HG03521 (cell line): ENCODE results near the gene UBL4B.

Experiments used
- ATAC-seq: cut with Tn5 transposase; IDR thresholded peaks from one replicate; pipeline ENCODE4 v1.9.1; 2021; ENCODE audit warnings: mild to moderate bottlenecking, moderate library complexity; ENCODE audit not compliant: unreplicated experiment

The UBL4B gene

GRCh38 chr1:110151175-110151669, 39.0 kb downstream of the UBL4B start:
- no peak for ATAC-seq

DNA sequence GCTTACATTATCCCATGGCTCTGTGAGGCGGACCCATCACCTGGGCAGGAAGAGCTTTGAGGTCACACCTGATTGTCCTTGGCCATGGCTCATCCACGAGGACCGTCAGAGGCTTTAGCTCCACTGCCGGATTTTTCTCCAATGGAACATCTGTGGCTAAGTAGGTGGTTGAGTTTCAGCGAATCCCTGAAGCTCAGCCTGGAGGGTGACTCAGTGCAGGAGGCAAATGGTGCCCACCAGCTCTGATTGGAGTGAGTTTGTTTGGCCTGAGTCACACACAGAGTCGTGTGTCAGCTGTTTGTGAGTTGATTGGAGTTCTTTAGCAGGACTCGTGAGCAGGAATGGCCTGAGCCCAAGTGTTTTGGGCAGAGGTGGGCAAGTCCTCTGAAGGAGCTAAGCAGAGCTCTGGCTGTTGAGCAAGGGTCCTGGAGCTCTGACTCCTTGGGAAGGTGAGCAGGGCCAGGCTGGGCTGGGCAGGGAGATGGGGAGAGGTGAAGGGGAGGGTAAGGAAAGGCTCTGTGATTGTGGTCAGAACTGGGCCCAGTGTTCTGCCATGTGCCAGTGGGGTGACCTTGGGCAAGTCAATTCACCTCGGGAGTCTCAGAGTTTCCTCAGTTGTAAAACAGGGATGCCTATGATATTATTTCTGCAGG, 40.0 kb downstream of the UBL4B start:
- no peak for ATAC-seq

DNA sequence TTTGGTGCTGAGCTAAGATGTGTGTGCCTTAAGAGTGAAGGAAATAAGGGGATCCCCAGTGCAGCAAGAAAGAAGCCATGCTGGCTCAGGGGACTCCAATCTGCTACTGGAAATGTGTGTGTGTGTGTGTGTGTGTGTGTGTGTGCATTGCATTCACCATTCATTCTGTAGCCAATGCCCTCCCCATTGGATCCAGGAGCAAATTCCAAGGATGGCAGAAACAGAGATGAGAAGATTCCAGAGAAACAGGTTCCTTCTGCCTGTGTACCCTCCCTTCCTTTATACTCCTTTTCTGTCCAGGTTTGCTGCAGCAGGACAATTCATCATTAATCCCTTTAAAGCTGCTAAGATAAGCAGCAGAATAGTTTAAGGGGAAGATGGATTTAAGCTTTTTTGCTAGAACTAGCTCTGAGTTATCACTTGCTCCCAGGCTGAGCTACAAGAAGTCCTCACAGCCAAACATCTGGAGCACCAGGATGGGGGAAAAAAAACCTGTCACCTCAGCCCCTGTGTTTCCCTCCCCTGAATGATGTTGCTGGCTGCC, 41.2 kb downstream of the UBL4B start:
- ATAC-seq = no peak

- ATAC-seq = no peak
Measured at GRCh38 chr1:110155878-110156522, 43.8 kb downstream of the UBL4B start.

DNA sequence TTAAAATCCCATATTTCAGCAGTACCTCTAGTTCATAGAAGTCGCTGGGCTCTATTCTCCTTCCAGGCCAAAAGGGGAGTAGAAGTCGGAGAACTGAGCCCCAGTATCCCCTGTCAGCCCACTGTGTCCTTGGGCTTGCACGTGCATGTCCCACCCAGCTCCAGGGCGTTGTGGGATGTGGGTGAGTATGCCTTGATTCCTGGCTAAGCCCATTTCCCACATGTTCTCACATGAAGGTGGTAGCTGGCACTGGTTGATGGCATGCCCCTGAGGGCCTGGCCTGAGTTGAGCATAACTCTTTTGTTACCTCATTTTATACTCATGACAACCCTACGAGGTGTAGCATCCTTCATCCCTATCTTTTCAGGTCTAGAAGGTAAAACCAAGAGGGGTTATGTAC, 46.0 kb downstream of the UBL4B start:
- ATAC-seq = no peak

DNA sequence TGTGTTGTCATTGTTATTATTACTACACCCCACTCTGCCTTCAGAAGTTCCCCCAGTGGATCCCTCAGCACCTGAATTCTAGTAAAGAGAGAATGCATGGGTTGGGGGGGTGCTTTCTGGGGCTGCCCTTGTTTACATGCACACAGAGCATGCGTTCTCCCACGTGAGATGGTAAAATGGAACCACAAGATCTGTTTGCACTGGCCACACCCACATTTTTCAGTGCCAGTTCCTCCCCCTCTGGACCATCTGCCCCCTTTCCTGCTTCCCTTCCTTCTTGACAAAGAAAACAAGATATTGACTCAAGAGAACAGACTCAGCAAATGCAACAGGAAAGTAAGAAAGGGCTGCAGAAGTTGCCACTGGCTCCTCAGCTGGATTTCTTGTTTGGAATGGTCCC, 46.9 kb downstream of the UBL4B start:
- ATAC-seq = no peak

- ATAC-seq = no peak
Measured at GRCh38 chr1:110160538-110161100, 48.4 kb downstream of the UBL4B start.

DNA sequence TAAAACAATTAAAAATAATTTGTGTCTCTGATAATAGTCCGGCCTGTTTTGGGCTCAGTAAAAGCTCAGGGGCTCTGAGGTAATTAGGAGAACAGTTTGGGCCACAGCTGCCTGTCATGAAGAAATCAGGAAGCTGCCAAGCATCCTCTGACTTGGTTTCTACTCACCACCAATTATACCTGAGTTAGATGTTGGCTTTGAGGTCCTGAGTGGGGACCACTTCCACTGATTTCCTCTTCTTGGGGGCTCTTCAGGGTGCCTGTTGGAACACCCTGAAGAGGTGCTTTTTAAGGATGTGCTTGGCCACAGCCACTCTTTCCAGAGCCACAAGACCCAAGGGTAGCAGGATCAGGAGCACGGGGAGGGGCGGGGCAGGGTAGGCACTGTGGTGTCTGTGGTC, 48.9 kb downstream of the UBL4B start:
- no peak for ATAC-seq

GRCh38 chr1:110161849-110162248, 49.6 kb downstream of the UBL4B start:
- no peak for ATAC-seq
